NOMO-1 treated with DMSO at 0.1 percent for 48 hours (cell line): ENCODE measurements around the gene NPAS3.

Experiments
- DNase-seq: peaks from one replicate; lab custom pipeline; 2025; ENCODE audit not compliant: unreplicated experiment; lab: John Stamatoyannopoulos, UW

NPAS3 gene

GRCh38 chr14:33844118-33844517 lies 905.4 kb downstream of the NPAS3 start:
- DNase-seq, result no peak

- DNase-seq, result no peak
Observed at GRCh38 chr14:33846100-33846824, 907.6 kb downstream of the NPAS3 start.

- no peak for DNase-seq
Observed at GRCh38 chr14:33847066-33847465, 908.4 kb downstream of the NPAS3 start.

GRCh38 chr14:33848009-33848408 lies 909.3 kb downstream of the NPAS3 start:
- no peak for DNase-seq

- DNase-seq, result no peak
Observed at GRCh38 chr14:33848706-33849454, 910.2 kb downstream of the NPAS3 start.

- no peak for DNase-seq
Observed at GRCh38 chr14:33849455-33849801, 910.7 kb downstream of the NPAS3 start.

- no peak for DNase-seq
Observed at GRCh38 chr14:33850826-33851225, 912.1 kb downstream of the NPAS3 start.

GRCh38 chr14:33851366-33851765 lies 912.7 kb downstream of the NPAS3 start:
- DNase-seq, result no peak

- no peak for DNase-seq
Observed at GRCh38 chr14:33851931-33852330, 913.3 kb downstream of the NPAS3 start.
